Suppressor macrophage treated with lipopolysaccharide for 1 hour (primary cell): ENCODE results near the gene PDCD1.
"Not testable (repeated sequence)": the region's sequence is repeated elsewhere in the genome, so short reads cannot be mapped to it uniquely, and the experiment has no call there.

Experiments used
- DNase-seq, 3 donors: peaks; one replicate each; pipeline ENCODE4 v3.0.0-alpha.2; 2020 to 2022

Gene PDCD1

GRCh38 chr2:241858206-241859016 lies at the start of gene PDCD1:
Gene PDCD1, minus strand, starts transcription at chr2:241858894. Its CDS starts 56 bp downstream, at chr2:241858838.
- DNase-seq: peak in 2 of 3 donors; percentile 32 to 41

GRCh38 chr2:241907831-241908230 lies 49.1 kb upstream of the PDCD1 start:
- DNase-seq: not testable (repeated sequence)

- DNase-seq: no peak
Measured at GRCh38 chr2:241906826-241907570, 48.3 kb upstream of the PDCD1 start.

- DNase-seq: not testable (repeated sequence)
Measured at GRCh38 chr2:241906378-241906770, 47.7 kb upstream of the PDCD1 start.

- DNase-seq: no peak
Measured at GRCh38 chr2:241905716-241906377, 47.2 kb upstream of the PDCD1 start.

- no peak for DNase-seq
Measured at GRCh38 chr2:241904791-241905710, 46.4 kb upstream of the PDCD1 start.

GRCh38 chr2:241904011-241904718 lies 45.5 kb upstream of the PDCD1 start:
- DNase-seq: no peak

- no peak for DNase-seq
Measured at GRCh38 chr2:241903121-241904010, 44.7 kb upstream of the PDCD1 start.

- no peak for DNase-seq
Measured at GRCh38 chr2:241902357-241902991, 43.8 kb upstream of the PDCD1 start.

GRCh38 chr2:241901500-241902351 lies 43.0 kb upstream of the PDCD1 start:
- DNase-seq: no peak

GRCh38 chr2:241901018-241901380 lies 42.3 kb upstream of the PDCD1 start:
- no peak for DNase-seq

GRCh38 chr2:241900251-241901017 lies 41.7 kb upstream of the PDCD1 start:
- DNase-seq: no peak

GRCh38 chr2:241898463-241899270 lies 40.0 kb upstream of the PDCD1 start:
- DNase-seq: no peak

GRCh38 chr2:241897231-241897916 lies 38.7 kb upstream of the PDCD1 start:
- no peak for DNase-seq

GRCh38 chr2:241896746-241897201 lies 38.1 kb upstream of the PDCD1 start:
- DNase-seq: peak in 1 of 3 donors; percentile 4
